HL-60/S4 treated with phorbol 12-myristate 13-acetate at 8.2 ng/mL for 4 days and 3 days (cell line): ENCODE data around the gene SAAL1.

Source experiments
- in situ Hi-C: fragments of 300-500 bp; cut with MboI; formaldehyde crosslinking; loops from 2 replicates; pipeline ENCODE4 v1.15.0; 2022; ENCODE audit warnings: low sequenced_read_pairs

Gene SAAL1

GRCh38 chr11:18088366-18088765 lies 17.5 kb downstream of the SAAL1 start:
- in situ Hi-C loops, result no loop called here

GRCh38 chr11:18081551-18081950 lies 24.3 kb downstream of the SAAL1 start:
- in situ Hi-C loops, result no loop called here

GRCh38 chr11:18080451-18080850 lies 25.4 kb downstream of the SAAL1 start:
- in situ Hi-C loops, result no loop called here

GRCh38 chr11:18078909-18079308 lies 27.0 kb downstream of the SAAL1 start:
- in situ Hi-C loops, result no loop called here

GRCh38 chr11:18075444-18075843 lies 30.4 kb downstream of the SAAL1 start:
- in situ Hi-C loops, result no loop called here

GRCh38 chr11:18071098-18071705 lies 34.7 kb downstream of the SAAL1 start:
- in situ Hi-C loops, result no loop called here

GRCh38 chr11:18067372-18067771 lies 38.5 kb downstream of the SAAL1 start:
- in situ Hi-C loops, result no loop called here

GRCh38 chr11:18066626-18067025 lies 39.3 kb downstream of the SAAL1 start:
- in situ Hi-C loops, result no loop called here

GRCh38 chr11:18065572-18065971 lies 40.3 kb downstream of the SAAL1 start:
- in situ Hi-C loops, result no loop called here

- in situ Hi-C loops, result no loop called here
Observed at GRCh38 chr11:18064450-18065054, 41.3 kb downstream of the SAAL1 start.

GRCh38 chr11:18063862-18064434 lies 41.9 kb downstream of the SAAL1 start:
- in situ Hi-C loops, result no loop called here

- in situ Hi-C loops, result no loop called here
Observed at GRCh38 chr11:18063125-18063524, 42.8 kb downstream of the SAAL1 start.

- in situ Hi-C loops, result no loop called here
Observed at GRCh38 chr11:18061351-18061750, 44.5 kb downstream of the SAAL1 start.

- in situ Hi-C loops, result no loop called here
Observed at GRCh38 chr11:18056561-18057181, 49.2 kb downstream of the SAAL1 start.

- in situ Hi-C loops, result no loop called here
Observed at GRCh38 chr11:18054511-18055103, 51.3 kb downstream of the SAAL1 start.

GRCh38 chr11:18050848-18051247 lies 55.0 kb downstream of the SAAL1 start:
- in situ Hi-C loops, result no loop called here

- in situ Hi-C loops, result no loop called here
Observed at GRCh38 chr11:18046116-18046777, 59.6 kb downstream of the SAAL1 start, which contains the start of gene TPH1. Gene TPH1 (minus strand): TSS chr11:18046269. CDS start chr11:18040762, 5,507 bp downstream.

- in situ Hi-C loops, result no loop called here
Observed at GRCh38 chr11:18036456-18036855, 69.4 kb downstream of the SAAL1 start.
